Mesenchymal stem cell (in vitro differentiated cells and primary cell): ENCODE data around the gene LILRB5.
A peak's percentile ranks its signal among the peaks of the same experiment; 100 is the strongest.

Experiments used
- DNase-seq: peaks from one replicate; pipeline ENCODE4 v3.0.0-alpha.2; 2013
- H2AFZ ChIP-seq: one replicate; pipeline ENCODE4 v1.6.1; 2013; ENCODE audit warnings: low read depth, mild to moderate bottlenecking, control low read depth, inconsistent platforms, low read length, moderate library complexity
- H2AK5ac ChIP-seq: 2 replicates; pipeline ENCODE4 v1.6.1; 2013; ENCODE audit warnings: low read length, moderate library complexity, mild to moderate bottlenecking, inconsistent platforms; ENCODE audit not compliant: severe bottlenecking
- H2BK120ac ChIP-seq: one replicate; pipeline ENCODE4 v1.6.1; 2013; ENCODE audit warnings: low read depth, mild to moderate bottlenecking, inconsistent platforms, low read length, moderate library complexity
- H2BK12ac ChIP-seq, 2 experiments: one replicate each; pipeline ENCODE4 v1.6.1; 2013; ENCODE audit warnings: inconsistent platforms in 2 of 2, low read length in 2 of 2, mild to moderate bottlenecking in 2 of 2, moderate library complexity in 2 of 2, control low read depth in 1 of 2
- H2BK15ac ChIP-seq: one replicate; pipeline ENCODE4 v1.6.1; 2013; ENCODE audit warnings: mild to moderate bottlenecking, low read depth, inconsistent platforms; ENCODE audit not compliant: poor library complexity, severe bottlenecking
- H2BK5ac ChIP-seq: 2 replicates; pipeline ENCODE4 v1.6.1; 2013; ENCODE audit warnings: low read depth, mild to moderate bottlenecking, low read length, control low read depth, inconsistent platforms; ENCODE audit not compliant: poor library complexity, severe bottlenecking
- H3K14ac ChIP-seq, 2 experiments: one replicate each; pipeline ENCODE4 v1.6.1; 2013; ENCODE audit warnings: inconsistent platforms in 2 of 2, low read length in 2 of 2, control low read depth in 1 of 2, mild to moderate bottlenecking in 1 of 2, moderate library complexity in 1 of 2
- H3K18ac ChIP-seq, 2 experiments: one replicate each; pipeline ENCODE4 v1.6.1; 2013; ENCODE audit warnings: inconsistent platforms in 2 of 2, low read length in 2 of 2, control low read depth in 1 of 2, low read depth in 1 of 2, mild to moderate bottlenecking in 1 of 2
- H3K23ac ChIP-seq, 2 experiments: one replicate each; pipeline ENCODE4 v1.6.1; 2013; ENCODE audit warnings: inconsistent platforms in 2 of 2, low read length in 2 of 2, mild to moderate bottlenecking in 2 of 2, moderate library complexity in 2 of 2, control low read depth in 1 of 2
- H3K27ac ChIP-seq: 2 replicates; pipeline ENCODE4 v1.5.1; 2013; ENCODE audit warnings: mild to moderate bottlenecking, moderate library complexity, low read length, control low read depth, inconsistent platforms; ENCODE audit not compliant: poor library complexity, severe bottlenecking
- H3K27me3 ChIP-seq, 2 experiments: 2 replicates each; pipeline versions ENCODE4 v1.6.1 to v1.7.0; 2013; ENCODE audit warnings: low read length in 2 of 2, mild to moderate bottlenecking in 2 of 2, moderate library complexity in 2 of 2, control low read depth in 1 of 2, inconsistent platforms in 1 of 2; ENCODE audit not compliant: control insufficient read depth in 1 of 2, insufficient read depth in 1 of 2
- H3K36me3 ChIP-seq, 2 experiments: 2 replicates each; pipeline versions ENCODE4 v1.6.1 to v1.7.0; 2013; ENCODE audit warnings: low read length in 2 of 2, control low read depth in 1 of 2, inconsistent platforms in 1 of 2, low read depth in 1 of 2, mild to moderate bottlenecking in 1 of 2; ENCODE audit not compliant: insufficient read depth in 2 of 2, control insufficient read depth in 1 of 2
- H3K4ac ChIP-seq, 2 experiments: one replicate each; pipeline ENCODE4 v1.6.1; 2013; ENCODE audit warnings: inconsistent platforms in 2 of 2, low read length in 2 of 2, mild to moderate bottlenecking in 2 of 2, moderate library complexity in 2 of 2, control low read depth in 1 of 2, low read depth in 1 of 2
- H3K4me1 ChIP-seq: 2 replicates; pipeline ENCODE4 v1.6.1; 2013; ENCODE audit warnings: low read depth, low read length, control low read depth; ENCODE audit not compliant: control insufficient read depth, insufficient read depth
- H3K4me2 ChIP-seq: 2 replicates; pipeline ENCODE4 v1.6.1; 2013; ENCODE audit warnings: low read length, mild to moderate bottlenecking, inconsistent platforms; ENCODE audit not compliant: poor library complexity, severe bottlenecking
- H3K4me3 ChIP-seq, 2 experiments: 2 replicates each; pipeline versions ENCODE4 v1.5.1 to v1.7.0; 2013; ENCODE audit warnings: low read length in 2 of 2, mild to moderate bottlenecking in 2 of 2, control low read depth in 1 of 2, low read depth in 1 of 2; ENCODE audit not compliant: insufficient read depth in 1 of 2
- H3K79me1 ChIP-seq: replicated peaks from 2 replicates; pipeline ENCODE4 v1.6.1; 2013; ENCODE audit warnings: mild to moderate bottlenecking, control low read depth, low read length, inconsistent platforms; ENCODE audit not compliant: poor library complexity, severe bottlenecking
- H3K9ac ChIP-seq: 2 replicates; pipeline ENCODE4 v1.7.0; 2013; ENCODE audit warnings: mild to moderate bottlenecking, low read length, moderate library complexity
- H3K9me3 ChIP-seq: 2 replicates; pipeline ENCODE4 v1.7.0; 2013; ENCODE audit warnings: mild to moderate bottlenecking, low read length; ENCODE audit not compliant: control insufficient read depth
- H4K8ac ChIP-seq: one replicate; pipeline ENCODE4 v1.6.1; 2013; ENCODE audit warnings: inconsistent platforms, mild to moderate bottlenecking, low read length, moderate library complexity
- H4K91ac ChIP-seq: one replicate; pipeline ENCODE4 v1.6.1; 2013; ENCODE audit warnings: mild to moderate bottlenecking, low read length, inconsistent platforms
- WGBS: methylation state at CpG from one replicate; pipeline ENCODE4 v1.1.7; 2013; ENCODE audit warnings: mixed read lengths; 5-methylcytosine and 5-hydroxymethylcytosine counted together

LILRB5 gene

DNA sequence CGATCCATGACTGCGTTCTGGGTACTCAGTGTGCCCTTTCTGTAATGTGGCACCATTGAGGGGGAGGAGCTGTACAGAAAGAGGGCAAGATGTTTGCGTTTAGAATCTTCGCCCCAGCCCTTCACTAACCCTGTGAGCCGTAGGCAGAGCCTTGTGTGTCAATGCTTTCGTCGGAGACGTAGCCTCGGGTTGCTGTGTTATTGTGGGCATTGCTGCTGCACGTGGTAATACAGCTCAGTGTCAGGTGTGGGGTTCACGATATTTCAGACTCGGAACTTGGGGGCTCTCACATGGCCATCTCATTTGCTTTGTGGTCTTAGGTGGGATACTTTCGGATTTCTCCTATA lies 50.3 kb downstream of the LILRB5 start:
- no peak overlapping the region for H3K4ac ChIP-seq
- no peak overlapping the region for H2BK15ac ChIP-seq
- peaks cover 2% of the 10 kb centered on the region for H3K79me1 ChIP-seq
- H3K27ac ChIP-seq, result no peak overlapping the region
- H2AFZ ChIP-seq, result no peak overlapping the region
- no peak overlapping the region for H2AK5ac ChIP-seq
- H3K9ac ChIP-seq, result peak overlapping the region; percentile 36
- DNase-seq, result no peak
- H4K91ac ChIP-seq, result no peak overlapping the region
- H3K18ac ChIP-seq, result no peak overlapping the region
- H2BK120ac ChIP-seq, result no peak overlapping the region
- peaks cover 62 to 79% of the 10 kb centered on the region in 2 experiments for H3K36me3 ChIP-seq
- peak overlapping the region in 1 of 2 experiments; percentile 16 for H3K23ac ChIP-seq
- H4K8ac ChIP-seq, result no peak overlapping the region
- H3K4me1 ChIP-seq, result peaks cover 62% of the 10 kb centered on the region
- H3K4me3 ChIP-seq, result no peak overlapping the region
- H3K9me3 ChIP-seq, result no peaks in the 10 kb centered on the region
- H3K4me2 ChIP-seq, result no peak overlapping the region
- no peak overlapping the region for H2BK12ac ChIP-seq
- no peaks in the 10 kb centered on the region for H3K27me3 ChIP-seq
- H3K14ac ChIP-seq, result no peak overlapping the region
- WGBS, result 92% methylated on average over 13 of the region's 13 CpGs
- H2BK5ac ChIP-seq, result no peak overlapping the region

DNA sequence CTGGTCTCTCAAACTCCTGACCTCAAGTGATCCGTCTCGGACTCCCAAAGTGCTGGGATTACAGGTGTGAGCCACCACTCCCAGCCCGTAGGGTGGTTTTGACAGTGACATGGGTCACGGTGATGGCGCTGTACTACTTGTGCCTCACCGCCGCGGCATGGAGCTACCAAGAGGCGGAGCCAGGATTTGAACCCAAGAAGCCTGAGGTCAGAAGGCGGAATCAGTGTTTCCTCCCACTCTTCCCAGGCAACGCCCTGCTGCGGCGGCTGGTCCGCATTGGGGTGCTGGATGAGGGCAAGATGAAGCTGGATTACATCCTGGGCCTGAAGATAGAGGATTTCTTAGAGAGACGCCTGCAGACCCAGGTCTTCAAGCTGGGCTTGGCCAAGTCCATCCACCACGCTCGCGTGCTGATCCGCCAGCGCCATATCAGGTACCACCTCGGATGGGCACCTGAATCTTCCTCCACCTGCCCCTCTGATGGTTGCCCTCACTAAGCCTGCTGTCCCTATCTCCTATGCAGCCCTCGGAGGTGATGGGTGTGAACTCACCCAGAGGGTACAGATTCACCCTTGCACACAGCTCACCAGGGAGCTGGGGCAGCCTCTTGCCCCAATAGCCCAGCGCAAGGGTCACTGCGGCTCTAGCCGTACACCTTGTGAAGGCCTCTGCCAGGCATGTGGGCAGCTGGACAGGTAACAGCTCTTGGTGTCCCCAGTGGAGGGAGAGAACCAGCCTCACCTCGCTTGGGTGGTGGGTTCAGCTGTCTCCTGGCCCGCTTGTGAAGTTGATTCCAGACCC lies 50.8 kb downstream of the LILRB5 start:
- Histone ChIP-seq H4K8ac (no peak overlapping the region), H3K9ac (peak overlapping the region; percentile 36), H2BK12ac (no peak overlapping the region), H3K9me3 (no peaks in the 10 kb centered on the region), H3K27me3 (no peaks in the 10 kb centered on the region), H3K4me2 (no peak overlapping the region), H3K14ac (no peak overlapping the region), H3K4ac (no peak overlapping the region), H3K4me1 (peaks cover 59% of the 10 kb centered on the region), H3K4me3 (no peak overlapping the region), H2BK15ac (no peak overlapping the region), H3K23ac (no peak overlapping the region), H3K27ac (no peak overlapping the region), H2AK5ac (no peak overlapping the region), H2BK5ac (no peak overlapping the region), H3K79me1 (peaks cover under 1% of the 10 kb centered on the region), H3K36me3 (peaks cover 63 to 82% of the 10 kb centered on the region in 2 experiments), H3K18ac (no peak overlapping the region), H4K91ac (no peak overlapping the region), H2BK120ac (no peak overlapping the region), H2AFZ (no peak overlapping the region)
- no peak for DNase-seq
- 95% methylated on average over 27 of the region's 27 CpGs for WGBS

DNA sequence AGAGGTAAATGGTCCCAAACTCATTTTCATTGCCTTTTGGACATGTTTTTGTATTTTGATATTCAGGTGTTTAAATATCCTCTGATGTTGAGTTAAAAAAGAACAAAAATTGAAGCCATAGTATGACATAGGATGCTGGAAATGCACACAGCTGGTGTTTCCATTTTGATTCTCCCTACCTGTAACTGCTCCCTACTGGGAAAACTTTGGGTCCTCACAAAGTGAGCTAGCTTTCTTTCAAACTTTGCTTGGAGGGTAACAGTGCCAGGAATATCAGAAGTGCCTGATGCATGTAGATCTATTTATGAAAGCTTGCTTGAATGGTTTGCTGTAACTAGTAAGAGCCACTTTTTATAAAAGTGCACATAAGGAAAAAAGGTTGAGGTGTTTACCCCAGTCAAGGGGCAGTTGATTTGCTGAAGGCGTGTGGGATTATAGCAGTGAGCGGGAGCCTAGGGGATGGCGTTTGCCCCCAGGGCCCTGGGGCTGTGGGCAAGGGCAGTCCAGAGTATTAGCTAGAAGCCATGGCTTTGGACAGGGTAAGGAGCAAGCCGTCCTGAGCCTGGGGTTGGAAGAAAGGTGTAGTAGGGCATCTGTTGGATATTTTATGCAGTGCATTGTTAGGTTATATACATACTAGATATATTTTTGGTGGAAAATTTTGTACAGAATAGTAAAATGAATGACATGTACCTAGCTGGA lies 52.2 kb downstream of the LILRB5 start:
- H3K79me1 ChIP-seq, result no peaks in the 10 kb centered on the region
- no peak overlapping the region for H2AFZ ChIP-seq
- H3K4me1 ChIP-seq, result peaks cover 50% of the 10 kb centered on the region
- H3K14ac ChIP-seq, result no peak overlapping the region
- peak overlapping the region; percentile 97 for H3K9ac ChIP-seq
- no peak overlapping the region for H2BK120ac ChIP-seq
- H2BK5ac ChIP-seq, result no peak overlapping the region
- 96% methylated on average over 4 of the region's 4 CpGs for WGBS
- no peak overlapping the region for H2BK15ac ChIP-seq
- no peak overlapping the region for H2AK5ac ChIP-seq
- H3K4me2 ChIP-seq, result no peak overlapping the region
- H4K8ac ChIP-seq, result no peak overlapping the region
- no peak for DNase-seq
- H3K27me3 ChIP-seq, result no peaks in the 10 kb centered on the region
- H3K9me3 ChIP-seq, result no peaks in the 10 kb centered on the region
- H3K4ac ChIP-seq, result no peak overlapping the region
- H3K4me3 ChIP-seq, result peak overlapping the region in 1 of 2 experiments; percentile 35
- H4K91ac ChIP-seq, result no peak overlapping the region
- no peak overlapping the region for H2BK12ac ChIP-seq
- H3K23ac ChIP-seq, result no peak overlapping the region
- H3K18ac ChIP-seq, result no peak overlapping the region
- H3K36me3 ChIP-seq, result peaks cover 62 to 77% of the 10 kb centered on the region in 2 experiments
- no peak overlapping the region for H3K27ac ChIP-seq

DNA sequence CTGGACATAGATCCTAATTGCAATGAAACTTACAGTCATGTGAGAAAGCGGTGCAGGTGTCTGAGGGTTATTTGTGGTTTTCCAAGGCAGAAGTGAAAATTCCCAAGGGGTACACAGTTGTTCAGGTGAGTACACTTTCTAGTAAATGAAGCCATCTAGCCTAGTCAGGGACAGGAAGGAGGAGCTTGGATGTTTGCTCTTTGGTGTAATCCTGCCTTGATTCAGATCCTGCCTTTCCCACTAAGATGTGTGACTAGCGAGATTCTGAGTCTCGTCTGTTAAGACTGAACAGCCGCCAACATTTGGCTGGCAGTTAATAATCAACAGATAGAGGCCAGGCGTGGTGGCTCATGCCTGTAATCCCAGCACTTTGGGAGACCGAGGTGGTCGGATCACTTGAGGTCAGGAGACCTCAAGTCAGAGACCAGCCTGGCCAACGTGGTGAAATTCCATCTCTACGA lies 53.9 kb downstream of the LILRB5 start:
- peak overlapping the region; percentile 55 for H3K4me2 ChIP-seq
- peaks cover 34% of the 10 kb centered on the region for H3K4me1 ChIP-seq
- H3K36me3 ChIP-seq, result peaks cover 52 to 69% of the 10 kb centered on the region in 2 experiments
- peaks cover 3% of the 10 kb centered on the region for H3K79me1 ChIP-seq
- no peak overlapping the region for H2BK5ac ChIP-seq
- H4K8ac ChIP-seq, result no peak overlapping the region
- no peak overlapping the region for H2AFZ ChIP-seq
- H4K91ac ChIP-seq, result no peak overlapping the region
- H3K27ac ChIP-seq, result peak overlapping the region; percentile 64
- no peak overlapping the region for H3K23ac ChIP-seq
- DNase-seq, result no peak
- H3K18ac ChIP-seq, result no peak overlapping the region
- no peaks in the 10 kb centered on the region for H3K9me3 ChIP-seq
- no peak overlapping the region for H3K14ac ChIP-seq
- no peak overlapping the region for H2BK15ac ChIP-seq
- peak overlapping the region; percentile 97 for H3K9ac ChIP-seq
- H3K27me3 ChIP-seq, result no peaks in the 10 kb centered on the region
- H2BK12ac ChIP-seq, result no peak overlapping the region
- H3K4me3 ChIP-seq, result peak overlapping the region; percentile 21 to 91
- no peak overlapping the region for H2BK120ac ChIP-seq
- no peak overlapping the region for H2AK5ac ChIP-seq
- 80% methylated on average over 9 of the region's 9 CpGs for WGBS
- H3K4ac ChIP-seq, result no peak overlapping the region
